C4-2B (cell line): Measurements from ENCODE around the gene PER1.

Experiments used
- H3K27ac ChIP-seq: fragments of 450-650 bp; 2 replicates; pipeline ENCODE4 v1.5.1; 2017
- ZFX ChIP-seq: fragments of 450-650 bp; IDR thresholded peaks from 2 replicates; pipeline ENCODE4 v1.6.1; 2017
- TF ChIP-seq, protein P1 (sequence below): fragments of 450-650 bp; conservative IDR thresholded peaks from 2 replicates; pipeline ENCODE4 v1.5.1; 2017; ENCODE audit warnings: mild to moderate bottlenecking

Gene PER1

DNA sequence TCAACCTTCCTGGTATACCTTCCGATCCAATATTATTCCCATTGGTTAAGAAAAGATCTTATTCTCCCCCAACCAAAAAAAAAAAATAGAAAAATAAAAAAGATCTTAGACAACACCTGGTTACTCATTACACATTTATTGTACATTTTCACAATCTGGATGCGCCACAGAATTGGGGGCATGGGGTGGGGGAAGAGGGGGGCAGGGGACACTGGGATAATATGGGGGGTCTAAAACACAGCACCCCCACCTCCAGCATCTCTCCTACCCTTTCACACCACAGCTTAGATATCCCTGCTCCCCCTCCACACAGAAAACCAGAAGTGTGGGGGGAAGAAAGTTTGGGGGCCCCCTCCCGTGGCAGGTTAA, 6.8 kb upstream of the PER1 start:
- no peak overlapping the region; the same call in 1 of the 2 replicates for H3K27ac ChIP-seq
- TF ChIP-seq, protein P1, sequence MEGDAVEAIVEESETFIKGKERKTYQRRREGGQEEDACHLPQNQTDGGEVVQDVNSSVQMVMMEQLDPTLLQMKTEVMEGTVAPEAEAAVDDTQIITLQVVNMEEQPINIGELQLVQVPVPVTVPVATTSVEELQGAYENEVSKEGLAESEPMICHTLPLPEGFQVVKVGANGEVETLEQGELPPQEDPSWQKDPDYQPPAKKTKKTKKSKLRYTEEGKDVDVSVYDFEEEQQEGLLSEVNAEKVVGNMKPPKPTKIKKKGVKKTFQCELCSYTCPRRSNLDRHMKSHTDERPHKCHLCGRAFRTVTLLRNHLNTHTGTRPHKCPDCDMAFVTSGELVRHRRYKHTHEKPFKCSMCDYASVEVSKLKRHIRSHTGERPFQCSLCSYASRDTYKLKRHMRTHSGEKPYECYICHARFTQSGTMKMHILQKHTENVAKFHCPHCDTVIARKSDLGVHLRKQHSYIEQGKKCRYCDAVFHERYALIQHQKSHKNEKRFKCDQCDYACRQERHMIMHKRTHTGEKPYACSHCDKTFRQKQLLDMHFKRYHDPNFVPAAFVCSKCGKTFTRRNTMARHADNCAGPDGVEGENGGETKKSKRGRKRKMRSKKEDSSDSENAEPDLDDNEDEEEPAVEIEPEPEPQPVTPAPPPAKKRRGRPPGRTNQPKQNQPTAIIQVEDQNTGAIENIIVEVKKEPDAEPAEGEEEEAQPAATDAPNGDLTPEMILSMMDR, result no peak; the same call in 1 of the 2 replicates
- TF ChIP-seq ZFX, result no peak

DNA sequence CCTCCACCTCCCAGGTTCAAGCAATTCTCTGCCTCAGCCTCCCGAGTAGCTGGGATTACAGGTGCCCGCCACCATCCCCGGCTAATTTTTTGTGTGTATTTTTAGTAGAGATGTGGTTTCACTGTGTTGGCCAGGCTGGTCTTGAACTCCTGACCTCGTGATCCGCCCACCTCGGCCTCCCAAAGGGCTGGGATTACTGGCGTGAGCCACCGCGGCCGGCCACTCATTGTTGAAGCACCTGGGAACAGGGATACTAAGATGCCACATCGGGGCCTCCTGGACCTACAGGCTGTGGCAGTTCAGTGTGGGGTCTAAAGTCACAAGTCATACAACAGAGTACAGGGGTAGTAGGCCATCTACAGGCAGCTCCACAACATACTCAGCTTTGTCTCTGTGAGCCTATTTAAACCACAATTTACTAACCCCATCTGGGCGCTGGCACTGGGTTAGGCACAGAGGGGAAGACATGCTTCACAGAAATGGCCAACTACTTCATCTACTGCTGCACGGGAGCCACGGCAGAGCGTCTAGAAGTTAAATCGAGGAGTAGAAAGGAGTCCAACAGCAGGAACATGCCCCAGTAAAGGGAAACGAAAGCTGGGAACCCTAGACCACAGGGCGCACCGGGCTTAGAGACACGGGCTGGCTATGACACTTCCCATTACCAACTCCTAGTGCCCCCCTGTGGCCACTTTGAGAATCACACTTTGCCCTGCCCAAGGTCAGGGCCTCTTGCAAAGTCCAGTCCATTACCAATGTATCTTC, 6.2 kb upstream of the PER1 start:
- peak overlapping the region; percentile 21 for H3K27ac ChIP-seq
- TF ChIP-seq ZFX, result no peak
- TF ChIP-seq, protein P1, result peak; percentile 93

DNA sequence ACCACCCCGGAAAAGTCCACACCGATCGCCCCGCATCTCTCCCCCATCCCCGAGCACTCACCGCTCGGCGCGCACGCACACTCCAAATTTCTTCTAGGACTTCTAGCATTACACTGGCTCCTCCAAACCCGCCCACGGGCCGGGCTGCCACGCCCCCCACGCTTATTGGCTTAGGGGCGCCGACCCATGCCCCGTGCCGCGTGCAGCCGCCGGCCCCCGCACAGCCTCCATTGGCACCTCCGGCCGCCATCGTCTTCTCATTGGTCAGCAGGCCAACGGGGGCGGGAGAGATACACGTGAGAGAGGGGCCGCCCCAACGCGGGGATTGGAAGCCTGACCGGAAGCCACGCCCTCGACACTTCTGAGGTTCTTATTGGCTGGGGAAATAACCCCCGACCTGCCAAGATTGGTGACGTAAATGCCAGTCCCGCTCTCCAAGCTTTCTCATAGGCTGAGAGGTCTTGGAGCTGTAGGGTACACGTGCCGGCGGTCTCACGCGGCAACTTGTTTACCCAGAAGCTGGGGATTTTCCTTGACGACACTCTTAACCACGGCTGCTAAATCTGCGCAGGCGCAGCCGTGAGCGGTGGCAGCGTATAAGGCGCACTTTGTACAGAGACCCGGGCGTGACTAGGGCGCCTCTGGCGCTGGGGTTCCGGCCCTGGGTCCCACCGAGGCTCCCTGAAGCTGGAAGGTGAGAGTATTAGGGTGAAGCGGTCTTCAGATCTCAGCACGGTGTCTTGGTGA, 4.2 kb upstream of the PER1 start:
- H3K27ac ChIP-seq, result peak overlapping the region; percentile 76
- TF ChIP-seq, protein P1, result no peak
- TF ChIP-seq ZFX, result no peak

DNA sequence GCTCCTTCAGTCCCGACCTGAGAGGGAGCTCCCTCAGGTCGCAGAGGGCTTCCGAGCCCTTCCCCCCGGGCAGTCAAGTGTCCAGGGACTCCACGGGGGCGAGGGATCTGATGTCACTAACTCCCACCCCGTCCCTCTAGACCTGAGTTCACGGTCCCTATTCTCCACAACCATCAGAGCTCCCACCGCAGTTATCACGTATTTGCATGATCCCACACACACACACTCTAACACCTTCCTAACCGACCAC, 3.7 kb upstream of the PER1 start:
- peak overlapping the region; percentile 76 for H3K27ac ChIP-seq
- TF ChIP-seq, protein P1, result no peak
- TF ChIP-seq ZFX, result no peak

DNA sequence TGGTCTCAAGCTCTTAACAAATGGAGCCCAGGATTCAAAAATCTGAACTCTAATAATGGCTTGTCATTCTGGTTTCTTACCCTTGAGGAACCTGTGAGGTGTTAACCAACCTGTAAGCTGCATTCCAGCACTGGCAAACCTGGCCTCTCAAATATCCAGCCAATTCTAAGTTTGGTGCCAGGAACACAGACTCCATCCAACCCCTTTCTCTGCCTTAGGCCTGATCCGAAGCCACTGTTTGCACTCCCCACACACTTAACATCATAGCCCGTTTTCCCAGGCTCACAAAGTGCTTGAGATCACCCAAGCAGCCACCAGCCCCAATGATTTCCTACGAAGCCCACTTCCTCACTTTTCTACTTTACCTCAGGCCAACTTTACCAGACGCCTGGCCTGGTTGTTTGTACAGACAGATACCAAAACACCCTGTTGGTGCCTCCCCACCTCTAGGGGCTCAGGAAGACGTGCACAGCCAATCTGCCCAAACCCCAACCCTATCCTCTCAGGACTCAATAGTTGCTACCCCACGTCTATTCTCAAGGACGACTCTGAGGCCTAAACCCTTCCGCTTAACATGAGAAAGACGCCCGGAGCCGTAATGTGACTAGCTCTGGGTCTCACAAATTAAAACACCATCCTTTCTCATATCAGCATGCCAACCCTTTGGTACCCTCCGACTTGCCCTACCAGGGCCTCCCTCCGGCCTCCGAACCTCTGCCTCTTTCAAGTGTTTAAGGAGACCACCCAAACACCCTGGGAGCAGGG, 3.2 kb upstream of the PER1 start:
- peak overlapping the region; percentile 76 for H3K27ac ChIP-seq
- TF ChIP-seq ZFX, result no peak
- TF ChIP-seq, protein P1, result no peak

DNA sequence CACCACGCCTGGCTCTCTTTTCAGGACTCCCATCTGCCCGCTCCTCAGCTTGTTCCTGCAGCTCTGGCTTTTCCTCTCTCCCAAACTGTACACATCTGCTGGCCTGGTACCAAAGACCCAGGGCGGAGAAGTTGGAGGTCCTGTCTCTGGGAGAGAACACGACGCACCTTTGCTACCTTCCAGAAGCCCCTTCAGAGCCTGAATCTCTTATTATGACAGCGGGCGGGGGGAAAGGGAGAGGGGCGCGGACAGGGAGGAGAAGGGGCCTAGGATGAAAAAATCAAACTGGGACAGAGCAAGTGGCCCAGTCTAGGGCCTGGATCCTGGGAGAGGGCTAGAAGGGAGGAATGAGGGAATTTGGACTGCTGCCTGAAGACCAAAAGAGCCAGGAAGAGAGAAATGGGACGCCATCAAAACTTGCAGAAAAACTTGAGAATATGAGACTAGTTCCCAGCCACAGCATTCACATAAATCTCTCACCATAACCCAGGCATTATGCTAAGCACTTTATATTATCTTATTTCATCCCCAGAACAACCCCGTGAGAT, 2.5 kb upstream of the PER1 start:
- H3K27ac ChIP-seq, result peak overlapping the region; percentile 76
- no peak for TF ChIP-seq ZFX
- TF ChIP-seq, protein P1, result no peak
